HG03025 (cell line): ENCODE results near the gene FAM114A2.

Experiments used
- ATAC-seq: cut with Tn5 transposase; IDR thresholded peaks from one replicate; pipeline ENCODE4 v1.9.1; 2021; ENCODE audit warnings: mild to moderate bottlenecking, moderate library complexity; ENCODE audit not compliant: unreplicated experiment, low FRiP score

FAM114A2 gene

DNA sequence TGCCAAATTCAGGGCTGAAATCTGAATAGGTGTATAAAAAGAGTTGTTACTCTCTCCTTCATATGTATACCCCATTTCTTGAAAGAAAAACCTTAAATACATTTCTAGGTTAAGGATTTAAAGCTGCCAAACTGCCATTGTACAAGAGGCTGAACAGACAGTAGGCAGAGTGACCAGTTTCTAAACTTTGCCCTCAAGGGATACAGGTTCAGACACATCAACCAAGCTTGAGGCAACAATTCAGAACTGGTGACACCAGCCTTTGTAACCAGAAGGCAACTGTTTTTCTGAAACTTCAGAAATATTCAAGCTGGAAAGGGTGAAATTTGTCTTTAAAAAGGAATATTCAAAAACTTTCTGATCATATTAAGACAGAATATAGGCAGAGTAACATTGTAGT is 47.5 kb downstream of the FAM114A2 start:
- no peak for ATAC-seq

DNA sequence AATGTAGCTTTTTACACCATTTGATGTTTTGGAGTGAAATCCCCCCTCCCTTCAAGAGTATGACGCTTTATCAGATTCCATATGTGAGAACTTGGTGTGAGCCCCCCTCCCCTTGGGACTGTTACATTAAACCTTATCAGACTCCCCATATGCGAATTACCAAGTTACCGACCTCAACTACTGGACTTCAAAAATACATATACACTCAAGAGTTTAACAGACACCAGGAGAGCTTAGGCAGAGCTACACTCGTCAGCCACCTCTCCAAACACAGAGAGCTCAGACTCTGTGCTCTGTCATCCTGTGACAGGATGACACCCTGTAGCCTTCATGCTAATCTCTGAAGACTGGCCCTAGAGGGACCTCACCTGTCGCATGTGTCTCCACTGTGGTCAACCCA is 50.2 kb downstream of the FAM114A2 start:
- no peak for ATAC-seq

- ATAC-seq = no peak
Observed at GRCh38 chr5:153987301-153987700, 51.4 kb downstream of the FAM114A2 start.

DNA sequence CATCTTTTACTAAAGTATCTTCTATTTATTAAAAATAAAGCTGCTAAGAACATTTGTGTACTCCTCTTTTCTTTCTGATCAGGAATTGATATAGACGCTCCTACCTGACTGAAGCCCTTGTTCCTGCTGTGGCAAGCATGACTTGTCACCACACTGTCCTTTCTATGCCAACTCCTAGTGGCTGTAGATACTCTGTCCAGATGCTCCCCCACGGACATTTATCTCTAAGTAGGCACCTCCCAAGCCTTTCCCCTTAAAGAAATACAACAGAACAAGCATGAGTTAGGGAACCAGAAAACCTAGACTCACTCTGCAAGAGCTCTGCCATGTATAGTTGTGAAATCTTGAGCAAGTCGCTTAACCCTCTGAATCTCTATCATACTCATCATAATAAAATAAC is 53.2 kb downstream of the FAM114A2 start:
- no peak for ATAC-seq

- no peak for ATAC-seq
Observed at GRCh38 chr5:153983885-153984284, 54.8 kb downstream of the FAM114A2 start.

DNA sequence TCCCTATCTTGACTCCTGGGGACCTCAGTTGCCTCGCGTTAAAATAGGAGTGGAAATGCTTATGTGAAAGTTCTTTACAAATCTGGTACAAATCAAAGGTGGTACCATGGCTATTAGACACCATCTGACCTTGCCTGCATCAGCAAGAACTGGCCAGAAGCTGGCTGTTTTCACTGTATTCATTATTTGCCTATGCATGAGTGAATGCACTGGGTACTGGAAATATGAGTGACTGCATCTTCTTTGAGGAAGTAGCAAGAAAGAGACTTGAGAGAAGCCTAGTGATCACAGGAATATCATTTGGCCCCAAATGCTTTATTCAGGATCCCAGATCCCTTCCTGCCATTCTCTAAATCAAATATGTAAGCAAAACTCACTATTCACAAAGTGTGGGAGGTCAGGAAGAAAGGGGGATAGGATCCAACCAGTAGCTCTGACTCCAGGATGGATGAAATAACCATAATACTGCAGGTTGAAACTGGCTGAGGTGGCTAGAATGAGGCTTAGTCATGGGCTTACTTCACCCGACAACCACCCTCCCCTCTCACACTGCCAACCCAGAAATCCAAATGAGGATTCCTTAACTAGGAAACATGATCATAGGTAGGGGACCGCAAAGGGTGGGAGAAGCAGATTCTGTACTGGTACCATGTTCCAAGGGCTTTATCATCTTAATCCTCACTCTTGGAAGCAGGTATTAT is 56.7 kb downstream of the FAM114A2 start:
- no peak for ATAC-seq

GRCh38 chr5:153979028-153979783 is 59.5 kb downstream of the FAM114A2 start:
- ATAC-seq = no peak

DNA sequence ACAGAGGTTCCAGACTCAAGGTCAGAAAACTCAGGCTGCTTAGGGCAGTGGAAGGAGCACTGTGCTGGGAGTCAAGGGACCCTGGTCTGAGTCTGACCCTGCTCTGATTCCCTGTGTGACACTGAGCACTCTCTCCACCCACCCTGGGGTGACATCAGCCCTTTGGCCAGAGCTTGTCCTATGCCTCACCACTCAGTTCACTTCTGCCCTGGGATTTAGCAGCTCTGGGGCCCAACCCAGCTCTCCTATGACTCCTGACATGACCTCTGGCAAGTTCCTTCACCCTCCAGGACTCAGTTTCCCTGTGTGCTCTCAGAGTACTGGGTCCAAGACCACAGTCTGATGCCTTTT is 63.9 kb downstream of the FAM114A2 start:
- ATAC-seq = no peak

DNA sequence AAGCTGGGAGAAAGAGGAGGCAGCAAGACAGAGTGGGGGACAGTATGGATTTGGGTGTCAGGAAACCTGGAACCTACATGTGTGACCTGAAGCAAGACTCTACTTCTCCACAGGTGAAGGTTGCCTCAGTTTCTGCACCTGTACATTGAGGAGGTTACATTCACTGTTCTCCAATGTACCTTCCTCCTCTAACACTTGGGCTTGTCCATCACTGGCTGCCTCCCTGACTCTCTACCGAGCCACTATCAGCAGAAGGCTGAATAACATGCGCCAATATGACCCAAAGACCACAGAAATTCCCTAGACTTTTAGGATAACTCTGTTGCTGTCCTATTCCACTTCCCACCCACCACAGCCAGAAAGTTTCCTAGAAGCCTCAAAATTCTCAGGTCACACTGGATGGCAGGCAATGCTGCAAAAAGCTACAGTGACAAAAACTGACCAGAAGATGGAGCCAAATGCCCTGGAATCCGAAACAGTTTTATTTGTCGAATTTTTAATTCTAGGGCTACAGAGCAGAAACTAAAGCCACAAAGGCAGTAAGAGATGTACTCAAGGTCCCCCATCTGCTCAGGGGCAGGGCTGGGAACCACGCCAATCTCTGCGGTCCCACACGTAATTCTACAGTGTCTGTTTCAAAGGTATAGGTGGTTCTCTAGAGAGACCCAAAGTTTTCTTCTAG is 64.4 kb downstream of the FAM114A2 start:
- ATAC-seq = no peak

GRCh38 chr5:153972240-153972639 is 66.5 kb downstream of the FAM114A2 start:
- no peak for ATAC-seq

- no peak for ATAC-seq
Observed at GRCh38 chr5:153970496-153970895, 68.2 kb downstream of the FAM114A2 start.

DNA sequence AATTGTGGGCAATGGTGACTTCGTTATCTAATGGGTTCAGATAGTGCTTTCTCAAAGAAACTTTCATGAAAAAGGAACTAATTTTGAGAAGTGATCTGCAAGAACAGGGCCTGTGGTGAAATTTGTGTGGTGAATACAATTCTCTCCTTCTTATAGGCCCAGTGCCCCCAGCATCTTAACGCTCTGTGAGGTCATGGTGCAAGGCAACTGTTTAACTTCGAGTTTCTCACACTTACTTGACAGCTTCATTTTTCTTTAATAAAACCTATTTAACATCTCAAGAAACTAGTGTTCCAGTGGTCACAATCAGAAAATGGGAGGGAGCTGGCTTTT is 69.2 kb downstream of the FAM114A2 start:
- no peak for ATAC-seq

DNA sequence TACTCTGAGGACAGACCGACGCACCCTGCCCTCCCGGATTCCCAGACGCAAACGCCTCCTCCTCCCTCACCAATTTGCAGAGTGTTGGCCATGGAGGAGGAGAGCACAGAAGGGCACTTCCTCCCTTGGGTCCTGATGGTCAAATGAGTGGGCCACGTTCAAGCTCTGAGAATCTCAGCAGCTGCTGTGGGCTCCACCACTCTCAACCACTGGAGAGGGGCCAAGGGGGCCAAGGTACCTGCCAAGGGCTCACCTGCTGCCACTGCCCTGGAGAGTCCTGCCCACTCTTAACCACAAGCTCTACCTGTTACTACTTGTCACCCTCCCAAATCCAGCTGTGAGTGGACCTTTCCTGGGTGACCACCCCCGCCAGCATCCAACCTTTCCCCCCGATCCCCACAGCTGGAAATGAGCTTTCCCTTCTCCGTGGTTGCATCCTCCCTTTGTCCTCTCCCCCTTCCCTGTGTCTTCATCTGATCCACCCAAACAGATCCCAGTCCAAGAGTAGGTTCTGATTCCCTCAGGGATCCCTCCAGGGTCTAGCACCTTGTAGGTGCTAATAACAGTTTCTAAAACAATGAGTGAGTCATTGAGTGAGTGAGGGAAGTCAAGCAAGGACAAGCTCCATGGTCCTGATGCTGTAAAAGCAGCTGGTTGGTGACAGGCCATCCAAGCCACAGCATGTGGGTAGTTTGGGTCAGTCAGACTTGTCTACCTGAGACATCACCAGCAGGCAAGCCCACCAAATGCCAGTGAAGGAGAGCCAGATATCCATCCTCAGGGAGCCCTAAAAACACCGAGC is 69.7 kb downstream of the FAM114A2 start:
- ATAC-seq = no peak

GRCh38 chr5:153964880-153965645 is 73.6 kb downstream of the FAM114A2 start:
- ATAC-seq = no peak

DNA sequence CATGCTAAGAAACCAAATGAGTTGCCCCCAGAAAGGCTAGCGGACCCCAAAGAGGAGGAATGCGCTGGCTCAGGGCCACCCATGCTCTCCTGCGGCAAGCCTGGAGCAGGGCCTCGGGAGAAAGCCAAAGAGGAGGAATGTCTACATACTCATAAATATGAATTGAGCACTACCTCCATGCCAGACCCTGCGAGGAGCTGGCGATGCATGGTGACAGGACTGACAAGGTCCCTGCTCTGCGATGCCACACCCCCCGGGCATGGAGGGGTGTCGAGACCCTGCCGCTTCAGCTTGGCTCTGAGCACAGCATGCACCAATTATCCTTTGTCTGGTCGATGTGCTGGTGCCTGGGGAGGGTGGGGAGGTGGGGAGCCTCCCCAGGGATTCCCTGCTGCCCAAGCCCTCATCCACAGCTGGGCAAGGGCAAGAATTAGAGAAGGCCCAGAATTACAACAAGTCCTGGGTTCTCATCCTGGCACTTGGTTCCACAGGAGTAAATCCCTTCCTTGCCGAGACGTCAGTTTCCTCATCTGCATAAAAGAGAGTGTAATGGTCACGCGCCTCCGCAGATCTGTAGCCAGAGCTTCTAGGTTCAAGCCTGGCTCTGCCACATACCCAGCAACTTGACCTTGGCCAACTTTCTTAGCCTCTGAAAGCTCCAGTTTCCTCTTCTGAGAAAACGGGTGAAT is 74.4 kb downstream of the FAM114A2 start:
- no peak for ATAC-seq

DNA sequence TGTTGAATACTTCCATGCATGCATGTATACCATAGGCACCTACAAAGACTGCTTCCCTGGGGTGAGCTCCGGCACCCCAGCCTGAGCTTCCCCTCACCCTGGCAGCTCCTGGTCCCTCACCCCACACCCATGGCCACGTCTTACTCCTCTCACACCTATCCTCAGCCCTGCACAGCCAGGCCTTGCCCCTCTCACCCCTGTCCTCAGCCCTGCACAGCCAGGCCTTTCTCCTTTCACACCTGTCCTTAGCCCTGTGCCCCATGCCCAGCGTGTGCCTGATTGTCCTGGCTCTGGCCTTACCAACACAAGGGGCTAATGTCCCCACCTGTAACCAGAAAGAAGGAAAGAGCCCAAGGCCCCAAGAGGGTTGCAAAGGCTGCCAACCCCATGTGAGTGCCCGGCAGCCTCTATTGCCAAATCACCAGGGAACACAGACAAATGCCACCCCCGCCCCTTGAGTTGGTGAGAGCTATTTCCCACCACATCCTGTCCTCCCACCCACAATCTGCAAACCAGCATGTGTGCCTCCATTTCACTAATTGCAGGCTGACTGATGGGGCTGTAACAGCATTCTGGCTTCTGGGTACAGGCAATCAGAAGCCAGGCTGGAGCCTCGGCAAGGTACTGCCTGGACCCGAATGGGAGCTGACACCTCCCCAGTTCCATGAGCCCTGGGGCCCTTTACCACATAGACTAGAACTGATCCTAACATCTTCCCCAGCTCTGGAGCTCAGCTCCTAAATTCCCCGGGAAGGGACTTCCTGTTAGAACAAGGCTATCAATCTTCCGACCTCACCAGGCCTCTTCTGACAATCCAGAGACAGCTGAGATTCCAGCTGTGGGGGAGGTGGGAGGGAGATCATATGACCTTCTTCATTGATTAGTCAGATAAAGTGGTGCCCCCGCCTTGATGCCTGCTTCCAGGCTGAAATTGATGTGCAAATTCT is 78.2 kb downstream of the FAM114A2 start:
- no peak for ATAC-seq

DNA sequence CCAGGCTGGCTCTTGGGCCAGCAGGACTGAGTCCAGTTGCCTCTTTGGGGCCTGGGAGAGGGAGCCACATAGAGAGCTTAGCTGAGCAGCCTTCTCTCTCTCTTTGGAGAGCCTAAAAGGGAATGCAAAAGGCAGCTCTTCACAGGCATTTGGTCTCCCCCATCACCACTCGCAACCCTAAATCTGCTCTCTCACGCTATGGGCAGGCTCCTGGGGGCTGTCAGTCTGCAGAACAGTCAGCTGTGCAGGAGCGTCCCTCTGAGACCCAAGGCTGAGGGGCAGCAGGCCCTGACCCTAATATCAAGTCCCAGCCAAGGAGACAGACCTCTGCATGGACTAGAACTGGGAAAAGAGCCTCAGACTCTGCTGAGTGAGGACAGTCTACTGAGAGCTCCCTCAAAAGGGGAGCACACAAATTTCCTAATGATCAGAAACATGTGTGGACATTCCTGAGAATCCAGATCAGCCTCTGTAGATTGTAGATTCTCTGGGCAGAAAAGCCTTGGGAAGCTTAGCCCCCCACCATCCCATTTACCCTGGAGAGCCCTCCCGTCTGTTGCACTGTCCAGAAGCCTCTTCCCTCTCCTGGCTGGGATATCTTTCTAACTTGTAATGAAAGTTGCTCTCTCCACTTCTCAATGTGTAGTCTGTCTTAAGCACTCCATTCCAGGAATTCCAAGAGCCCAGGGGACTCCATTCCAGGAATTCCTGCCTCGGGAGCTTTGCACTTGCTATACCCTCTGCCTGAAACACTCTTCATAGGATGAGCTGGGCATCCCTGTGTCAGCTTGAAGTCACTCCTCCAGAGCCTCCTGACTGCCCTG is 79.4 kb downstream of the FAM114A2 start:
- no peak for ATAC-seq

- no peak for ATAC-seq
Observed at GRCh38 chr5:153957205-153957604, 81.5 kb downstream of the FAM114A2 start.
